AML-193 (cell line): ENCODE measurements around the gene GALNT5.
"Not testable (repeated sequence)": the region's sequence is repeated elsewhere in the genome, so short reads cannot be mapped to it uniquely, and the experiment has no call there.

Experiments used
- DNase-seq, 2 experiments: peaks; one replicate each; lab custom pipeline; 2025; lab: John Stamatoyannopoulos, UW

The GALNT5 gene

DNA sequence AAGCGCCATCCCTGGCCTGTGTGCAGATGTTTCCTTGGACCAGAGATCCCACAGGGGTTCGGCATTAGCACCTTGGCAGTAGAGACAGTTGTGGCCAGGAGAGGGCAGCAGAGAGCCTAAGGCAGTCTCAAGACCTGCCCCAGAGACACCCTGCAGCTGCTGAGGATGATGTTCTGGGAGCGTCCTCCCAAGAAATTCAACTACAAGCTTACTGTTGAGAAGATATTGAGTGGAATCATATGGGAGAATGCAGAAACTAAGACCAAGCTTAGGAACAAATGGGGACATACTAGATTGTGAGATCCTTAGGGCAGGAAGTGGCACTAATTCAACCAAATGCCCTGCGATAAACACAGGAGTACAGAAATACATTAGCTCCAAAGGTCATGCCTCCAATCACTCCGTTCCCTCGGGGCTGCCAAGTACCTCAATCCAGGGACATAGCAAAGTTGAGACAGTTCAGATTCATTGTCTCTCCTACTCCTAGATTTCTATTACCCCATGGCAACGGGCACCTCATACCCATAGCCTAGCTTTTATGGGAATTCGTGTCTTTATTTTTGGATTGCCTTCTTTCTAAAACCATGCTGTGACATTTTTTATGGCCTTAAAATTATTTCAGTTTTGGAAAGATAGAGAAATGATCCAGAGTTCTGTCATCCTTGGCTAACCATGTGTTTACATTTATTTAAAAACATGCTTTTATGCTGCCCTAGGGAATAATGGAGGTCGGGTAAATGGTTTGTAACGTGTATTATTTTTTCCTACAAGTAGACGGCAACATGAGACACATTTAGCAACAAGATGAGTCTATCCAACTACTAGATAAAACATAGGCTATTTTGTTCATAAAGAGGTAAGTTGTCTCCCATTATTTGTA lies 70.4 kb downstream of the GALNT5 start:
- peak; percentile 55 to 63 for DNase-seq

DNA sequence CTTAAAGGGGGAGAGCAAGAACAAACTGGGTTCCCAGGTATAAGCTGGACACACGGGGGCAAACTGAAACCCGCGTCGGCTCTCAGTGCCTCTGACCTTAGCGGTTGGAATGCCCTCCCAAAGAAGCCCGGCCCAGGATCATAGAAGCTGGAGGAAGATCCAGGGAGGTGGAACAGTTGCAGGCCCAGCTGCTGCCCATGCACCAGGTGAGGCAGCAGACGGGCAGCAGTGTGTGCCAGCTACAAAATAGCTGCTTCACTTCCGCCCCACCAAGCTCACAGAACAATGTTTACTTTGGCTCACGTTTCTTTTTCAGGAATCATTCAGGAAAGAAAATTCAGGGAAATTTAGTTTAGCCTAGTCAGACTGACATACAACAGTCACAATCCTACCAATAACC lies 72.0 kb downstream of the GALNT5 start:
- no peak for DNase-seq

DNA sequence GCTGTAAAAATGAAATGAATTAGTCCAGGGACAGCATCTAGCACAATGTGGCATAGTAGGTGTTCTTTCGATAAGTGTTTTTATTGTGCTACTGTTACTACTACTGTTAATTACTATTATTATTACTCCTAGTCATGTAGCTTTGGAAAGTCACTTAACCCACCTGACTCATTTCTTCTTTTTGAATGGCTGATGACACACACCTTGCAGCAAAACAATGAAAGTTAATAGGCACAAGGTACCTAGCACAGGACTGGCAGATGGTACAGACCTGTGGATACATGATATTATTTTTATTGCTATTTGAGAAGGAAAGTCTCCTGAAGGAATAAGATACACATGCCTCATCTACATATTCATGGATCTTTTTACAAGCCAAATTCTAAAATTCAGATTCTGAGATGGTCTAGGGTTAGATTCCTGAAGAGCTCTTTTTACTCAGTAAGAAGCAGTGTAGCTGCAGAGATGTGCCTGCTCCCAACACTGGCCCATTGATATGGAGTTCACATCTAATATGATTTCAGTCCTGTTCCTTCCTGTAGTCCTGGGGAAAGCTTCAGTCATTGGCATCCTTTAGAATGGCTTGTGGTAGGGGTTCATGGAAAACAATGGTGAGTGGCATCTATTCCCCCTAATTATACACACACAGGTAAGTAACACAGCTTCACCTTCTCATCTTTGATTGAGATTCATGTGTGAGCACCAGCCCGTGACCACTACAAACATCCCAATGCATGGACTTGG lies 76.0 kb downstream of the GALNT5 start:
- DNase-seq = no peak

DNA sequence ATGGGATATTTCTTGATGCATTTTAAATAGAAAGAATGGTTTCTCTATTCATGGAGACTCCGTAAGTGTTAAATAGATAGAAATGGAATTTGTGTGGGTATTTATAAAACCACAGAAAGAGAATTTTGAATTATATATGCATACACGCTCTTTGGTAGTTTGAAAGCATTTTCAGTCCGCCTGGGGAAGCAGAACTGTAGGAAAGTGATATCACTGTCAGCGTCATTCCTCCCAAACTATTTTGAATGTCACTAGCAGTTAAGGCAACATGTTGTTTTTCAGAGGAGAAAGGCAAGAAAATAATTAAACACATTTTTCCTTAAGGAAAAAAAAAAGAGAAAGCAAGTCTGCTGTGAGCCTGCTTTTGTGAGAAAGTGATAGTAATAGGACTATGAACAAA lies 76.8 kb downstream of the GALNT5 start:
- no peak for DNase-seq

DNA sequence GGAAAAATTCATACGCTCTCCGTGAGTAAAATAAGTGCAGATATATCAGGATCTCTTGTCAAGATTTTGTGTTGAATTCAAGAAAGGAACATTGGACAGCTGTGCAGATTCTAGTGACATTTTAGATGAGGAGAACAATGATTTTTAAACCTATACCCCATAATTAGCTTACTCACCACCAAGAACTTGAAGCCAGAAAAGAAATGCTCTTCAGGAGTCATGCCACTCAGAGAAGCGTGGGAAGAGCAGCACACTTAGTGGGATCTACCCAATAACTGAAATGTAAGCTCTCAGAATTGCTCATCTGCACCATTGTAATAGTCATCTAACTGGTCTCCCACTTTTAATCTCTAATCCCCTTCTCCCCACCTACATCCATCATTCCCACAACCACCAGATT lies 77.3 kb downstream of the GALNT5 start:
- DNase-seq = no peak

DNA sequence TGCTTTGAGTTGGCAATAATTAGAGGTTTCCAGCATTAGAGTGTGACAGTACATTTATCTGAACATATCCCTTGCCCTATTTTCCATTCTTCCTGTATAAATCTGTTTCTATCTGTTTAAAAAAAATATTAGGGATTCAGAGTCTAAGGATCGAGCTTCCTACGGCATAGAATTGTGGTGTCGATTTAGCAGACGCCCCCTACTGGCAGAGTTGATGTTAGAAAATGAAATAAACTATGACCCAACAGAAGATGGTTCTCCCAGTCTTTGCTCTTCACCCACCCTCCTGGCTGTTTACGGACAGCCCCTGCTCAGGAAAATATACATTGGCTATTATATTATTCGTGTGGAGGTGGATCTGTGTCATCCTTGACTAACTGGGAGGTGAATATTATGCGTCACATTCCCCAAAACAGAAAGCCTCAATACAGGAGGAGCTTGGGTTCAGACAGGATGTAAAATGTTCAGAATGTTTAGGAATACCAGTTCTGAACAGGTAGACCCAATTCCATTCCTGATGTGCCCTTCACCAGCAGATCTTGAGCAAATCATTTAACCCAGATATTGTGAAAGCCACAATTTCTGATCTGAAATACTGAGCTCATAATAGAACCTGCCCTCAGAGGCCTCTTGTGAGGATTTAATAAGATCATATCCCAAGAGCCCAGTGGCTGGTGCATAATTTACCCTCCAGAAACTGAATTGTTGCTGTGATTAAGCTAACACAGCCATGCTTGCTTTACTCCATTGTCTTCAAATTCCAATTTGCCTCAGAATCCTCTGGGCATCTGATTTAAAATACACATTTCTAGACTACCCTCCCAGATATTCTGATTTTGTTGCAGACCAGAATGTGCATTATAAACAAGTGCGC lies 78.9 kb downstream of the GALNT5 start:
- DNase-seq = peak; percentile 17 to 19

DNA sequence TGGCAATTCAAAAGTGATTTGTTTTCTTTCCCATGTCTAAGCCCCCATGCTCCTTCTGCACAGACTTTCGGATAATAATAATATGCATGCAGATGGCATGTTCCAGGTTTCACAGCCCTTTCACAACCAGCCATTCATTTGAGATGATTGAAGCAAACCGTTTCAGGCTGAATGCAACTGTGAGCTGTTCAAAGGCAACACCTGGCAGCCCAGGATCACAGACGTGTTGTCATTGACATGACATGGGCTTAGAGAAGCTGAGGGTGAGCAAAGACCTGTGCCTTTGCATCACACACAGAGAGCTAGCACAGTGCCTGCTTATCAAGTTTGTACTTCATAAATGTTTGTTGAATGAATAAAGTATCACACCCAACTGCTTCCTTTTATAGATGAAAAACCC lies 80.5 kb downstream of the GALNT5 start:
- no peak for DNase-seq

DNA sequence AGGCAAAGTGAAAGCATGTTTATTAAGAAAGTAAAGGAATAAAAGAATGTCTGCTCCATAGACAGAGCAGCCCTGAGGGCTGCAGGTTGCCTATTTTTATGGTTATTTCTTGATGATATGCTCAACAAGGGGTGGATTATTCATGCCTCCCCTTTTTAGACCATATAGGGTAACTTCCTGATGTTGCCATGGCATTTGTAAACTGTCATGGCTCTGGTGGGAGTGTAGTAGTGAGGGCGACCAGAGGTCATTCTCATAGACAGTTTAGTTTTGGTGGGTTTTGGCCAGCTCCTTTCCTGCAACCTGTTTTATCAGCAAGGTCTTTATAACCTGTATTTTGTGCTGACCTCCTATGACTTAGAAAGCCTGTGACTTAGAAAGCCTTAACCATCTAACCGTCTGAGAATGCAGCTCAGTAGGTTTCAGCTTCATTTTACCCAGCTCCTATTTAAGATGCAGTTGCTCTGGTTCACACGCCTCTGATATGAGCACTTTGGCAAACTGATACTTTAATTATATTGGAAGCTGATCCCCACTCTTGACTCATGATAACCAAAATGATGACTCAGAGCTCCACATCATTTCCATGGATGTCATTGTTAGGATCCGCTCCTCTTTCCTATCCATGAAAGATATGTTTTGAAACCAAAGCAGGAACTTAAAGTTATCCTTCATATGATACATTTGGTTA lies 82.6 kb downstream of the GALNT5 start:
- no peak for DNase-seq

DNA sequence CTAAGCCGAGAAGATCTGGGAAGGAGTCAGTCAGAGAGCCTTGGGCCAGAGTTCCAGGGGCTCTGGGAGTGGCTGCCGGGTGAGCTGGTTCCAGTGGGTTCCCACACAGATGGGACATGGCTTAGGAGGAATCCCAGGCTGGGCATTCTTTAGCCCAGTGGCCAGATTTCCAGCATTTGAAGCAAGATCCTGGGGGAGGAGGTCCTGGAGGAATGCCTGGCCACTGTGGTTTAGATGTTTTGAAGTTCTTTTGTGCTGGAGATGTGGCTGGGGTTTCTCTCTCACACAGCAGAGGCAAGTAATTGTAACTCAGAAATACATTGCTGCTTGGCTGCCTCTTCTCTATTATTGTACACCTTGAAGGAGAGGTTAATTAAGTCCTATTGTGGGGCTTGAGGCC lies 83.9 kb downstream of the GALNT5 start:
- not testable (repeated sequence) for DNase-seq

DNA sequence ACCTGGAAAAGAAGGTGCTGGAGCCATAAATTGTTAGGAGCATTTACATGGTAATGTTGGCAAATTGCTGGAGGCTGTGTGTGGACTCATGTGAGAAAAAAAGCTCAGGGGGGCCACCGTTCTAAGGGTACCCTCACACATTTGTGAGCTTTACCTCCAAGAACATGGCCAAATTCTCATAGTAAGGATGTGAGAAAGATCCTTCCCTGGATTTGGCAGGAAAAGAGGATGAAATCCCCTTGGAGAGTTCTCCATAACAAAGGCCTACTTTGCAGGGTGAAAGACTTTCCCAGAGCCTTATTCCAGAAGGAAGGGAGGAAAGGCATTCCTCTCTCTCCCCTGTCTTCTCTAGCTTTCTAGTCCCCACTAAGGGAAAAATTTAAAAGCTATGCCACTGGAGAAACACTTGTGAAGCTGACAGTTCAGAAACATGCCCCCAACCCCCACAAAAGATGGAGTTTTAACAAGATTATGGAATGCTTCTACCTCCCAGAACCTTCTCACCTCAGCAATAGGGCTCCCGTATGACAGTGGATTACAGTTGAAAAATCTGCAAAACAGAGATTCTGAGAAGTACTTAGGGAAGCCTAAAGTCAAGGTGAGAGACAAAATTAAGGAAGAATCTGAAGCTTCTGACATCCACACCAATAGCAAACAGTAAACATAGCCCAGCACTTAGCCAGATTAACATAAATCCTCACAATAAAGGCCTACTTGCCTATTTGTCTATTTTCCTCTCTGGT lies 88.3 kb downstream of the GALNT5 start:
- no peak for DNase-seq

DNA sequence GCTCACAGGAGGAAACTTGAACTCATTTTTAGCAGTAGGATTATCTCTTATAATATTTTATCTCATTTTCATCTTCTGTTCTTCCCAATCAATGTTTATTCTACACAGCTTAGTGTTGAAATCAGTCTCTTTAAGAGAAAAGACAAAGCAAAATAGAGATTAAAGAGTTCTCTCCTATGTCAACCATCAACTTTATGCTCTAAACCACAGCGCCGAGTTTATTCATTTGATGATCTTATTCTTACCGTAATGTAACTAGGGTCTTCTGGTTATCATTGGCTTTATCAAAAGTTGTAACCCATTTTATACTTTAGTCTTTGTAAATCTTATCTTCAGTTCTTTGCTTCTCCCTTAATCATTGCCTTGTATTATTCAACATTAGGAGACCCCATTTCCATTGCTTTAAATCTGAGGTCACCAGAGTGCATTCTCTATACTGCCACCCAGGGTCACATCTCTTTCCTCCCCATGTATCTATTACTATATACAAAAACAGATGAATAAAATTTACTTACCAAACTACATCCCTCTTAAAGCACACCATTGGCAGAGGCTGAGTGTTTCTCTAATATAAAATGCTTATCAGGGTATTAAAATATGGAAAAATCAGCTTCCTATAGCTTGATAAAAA lies 90.9 kb downstream of the GALNT5 start:
- DNase-seq = no peak

DNA sequence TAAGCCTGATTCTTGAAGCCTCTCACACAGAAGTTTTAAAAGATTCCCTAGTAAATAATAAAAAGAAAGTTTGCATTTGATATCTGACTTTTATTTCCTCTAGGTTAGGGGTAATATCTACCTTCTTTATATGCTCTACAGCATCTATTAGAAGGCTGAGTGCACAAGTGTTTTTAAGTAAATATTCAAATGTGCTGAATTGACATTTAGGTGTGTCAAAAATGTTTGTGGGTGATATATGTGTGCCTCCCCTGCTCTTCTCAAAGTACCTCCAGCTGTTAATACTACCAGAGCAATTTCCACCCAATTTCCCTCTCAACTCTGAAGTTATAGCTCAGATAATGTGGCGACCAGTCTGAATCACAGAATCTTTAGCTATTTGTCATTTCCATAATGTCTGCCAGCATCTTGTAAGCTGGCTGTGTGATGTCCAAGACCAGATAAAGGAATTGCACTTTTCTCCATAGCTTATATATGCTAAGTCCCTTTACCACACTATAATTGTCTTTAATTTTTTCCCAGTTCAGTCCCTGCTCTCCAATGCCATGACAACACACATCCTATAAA lies 92.5 kb downstream of the GALNT5 start:
- no peak for DNase-seq

DNA sequence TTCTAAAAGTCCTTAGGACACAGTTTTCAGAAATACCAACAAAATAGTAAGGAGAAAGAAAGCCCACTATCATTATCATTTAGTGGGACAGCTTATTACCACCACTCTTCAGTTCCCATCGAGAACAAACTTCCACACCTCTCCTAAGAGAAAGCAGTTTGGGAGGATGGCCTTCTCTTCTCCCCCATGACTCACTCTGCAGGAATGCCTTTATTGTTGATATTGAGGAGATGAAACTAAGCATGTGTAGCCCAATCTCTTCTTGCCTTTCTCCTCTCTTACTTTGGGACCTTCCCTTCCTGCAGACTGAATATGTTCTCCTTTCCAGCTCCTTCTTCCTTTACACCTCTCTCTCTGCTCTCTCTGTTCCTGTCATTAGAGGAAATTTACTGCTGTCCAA lies 98.1 kb downstream of the GALNT5 start:
- DNase-seq = no peak

DNA sequence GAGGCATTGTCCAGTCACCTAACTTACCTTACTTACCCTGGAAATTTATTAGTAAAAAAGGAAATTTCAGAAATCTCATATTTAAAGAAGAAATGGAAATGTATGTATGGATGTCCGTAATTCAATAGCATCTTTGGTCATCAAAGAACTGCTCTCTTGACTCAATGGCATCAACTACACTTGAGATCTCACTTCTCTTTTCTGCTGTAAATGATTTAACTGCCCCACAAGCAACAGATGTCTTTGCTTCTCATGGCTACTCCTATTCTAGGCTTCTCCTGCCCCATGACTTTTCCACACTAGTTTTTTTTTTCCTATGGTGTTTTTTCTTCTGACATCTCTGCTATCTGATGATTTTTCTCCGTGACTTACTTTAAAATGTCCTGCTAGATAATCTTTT lies 102.1 kb downstream of the GALNT5 start:
- no peak for DNase-seq

DNA sequence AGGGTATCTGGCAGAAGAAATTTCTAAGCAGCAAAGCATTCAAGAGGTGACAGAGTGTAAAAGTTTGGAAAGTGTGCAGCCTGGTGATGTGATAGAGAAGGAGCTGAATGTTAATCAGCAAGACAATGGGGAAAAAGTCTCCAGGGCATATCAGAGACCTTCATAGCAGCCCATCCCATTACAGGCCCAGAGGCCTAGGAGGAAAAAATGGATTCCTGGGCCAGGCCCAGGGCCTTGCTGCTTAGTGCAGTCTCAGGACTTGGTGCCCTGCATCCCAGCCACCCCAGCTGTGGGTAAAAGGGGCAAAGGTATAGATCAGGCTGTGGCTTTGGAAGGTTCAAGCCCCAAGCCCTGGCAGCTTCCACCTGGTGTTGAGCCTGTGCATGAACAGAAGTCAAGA lies 104.0 kb downstream of the GALNT5 start:
- no peak for DNase-seq

DNA sequence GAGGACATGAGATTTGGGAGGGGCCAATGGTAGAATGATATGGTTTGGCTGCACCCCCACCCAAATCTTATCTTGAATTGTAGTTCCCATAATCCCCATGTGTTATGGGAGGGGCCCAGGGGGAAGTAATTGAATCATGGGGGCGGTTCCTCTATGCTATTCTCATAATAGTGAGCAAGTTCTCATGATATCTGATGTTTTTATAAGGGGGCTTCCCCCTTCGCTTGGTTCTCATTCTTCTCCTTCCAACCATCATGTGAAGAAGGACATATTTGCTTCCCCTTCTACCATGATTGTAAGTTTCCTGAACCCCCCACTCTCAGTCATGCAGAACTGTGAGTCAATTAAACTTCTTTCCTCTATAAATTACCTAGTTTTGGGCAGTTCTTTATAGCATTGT lies 105.1 kb downstream of the GALNT5 start:
- DNase-seq = no peak

DNA sequence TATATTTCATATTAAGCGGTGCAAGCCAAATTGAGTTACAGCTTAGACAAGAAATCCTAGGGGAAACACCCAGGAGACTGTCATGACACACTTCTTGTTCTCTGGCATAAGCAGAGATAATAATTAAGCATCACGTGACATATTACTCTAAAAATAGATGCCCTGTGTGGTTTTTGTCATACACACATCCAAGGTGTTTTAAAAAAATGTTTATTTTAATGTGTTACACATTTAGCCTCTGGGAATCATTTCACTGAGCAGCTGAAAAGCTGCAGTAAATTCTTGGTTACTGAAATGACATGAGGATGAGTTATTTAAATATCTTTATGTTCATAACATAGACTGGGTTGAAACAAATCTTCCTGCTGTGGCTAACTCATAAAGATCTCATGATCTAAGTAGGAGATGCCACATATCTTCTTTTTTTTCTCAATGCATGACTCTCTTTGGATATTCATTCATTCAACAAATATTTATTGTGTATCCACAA lies 106.2 kb downstream of the GALNT5 start:
- no peak for DNase-seq
